GM18519 (cell line): ENCODE results near the gene CNGA2.

Experiments
- ATAC-seq: cut with Tn5 transposase; IDR thresholded peaks from one replicate; pipeline ENCODE4 v1.9.1; 2021; ENCODE audit warnings: mild to moderate bottlenecking, moderate library complexity; ENCODE audit not compliant: unreplicated experiment, low FRiP score

The CNGA2 gene

GRCh38 chrX:151711154-151711553 is 23.4 kb upstream of the CNGA2 start:
- ATAC-seq, result no peak

GRCh38 chrX:151711787-151712186 is 22.8 kb upstream of the CNGA2 start:
- ATAC-seq, result no peak

- ATAC-seq, result no peak
These were observed 22.3 kb upstream of the CNGA2 start for GRCh38 chrX:151712253-151712652.

GRCh38 chrX:151713849-151714248 is 20.7 kb upstream of the CNGA2 start:
- ATAC-seq, result no peak

- ATAC-seq, result no peak
These were observed 20.2 kb upstream of the CNGA2 start for GRCh38 chrX:151714362-151714761.

- no peak for ATAC-seq
These were observed 18.8 kb upstream of the CNGA2 start, which contains the start of gene FATE1 for GRCh38 chrX:151715752-151716151. TSS of gene FATE1 (plus strand) at chrX:151716035. CDS start at chrX:151716120, 85 bp downstream.

GRCh38 chrX:151722241-151722846 is 12.2 kb upstream of the CNGA2 start:
- ATAC-seq, result peak; percentile 72

GRCh38 chrX:151723156-151723760 is 11.3 kb upstream of the CNGA2 start:
- ATAC-seq, result no peak

- no peak for ATAC-seq
These were observed 9.8 kb upstream of the CNGA2 start for GRCh38 chrX:151724563-151725337.

- no peak for ATAC-seq
These were observed 9.3 kb upstream of the CNGA2 start for GRCh38 chrX:151725338-151725614.

GRCh38 chrX:151726751-151727150 is 7.8 kb upstream of the CNGA2 start:
- ATAC-seq, result no peak

GRCh38 chrX:151727346-151727745 is 7.2 kb upstream of the CNGA2 start:
- ATAC-seq, result no peak

- ATAC-seq, result no peak
These were observed 5.4 kb upstream of the CNGA2 start for GRCh38 chrX:151729056-151729725.

GRCh38 chrX:151735219-151735618 is 673 bp downstream of the CNGA2 start:
- ATAC-seq, result no peak

GRCh38 chrX:151736685-151737084 is 2.1 kb downstream of the CNGA2 start:
- ATAC-seq, result no peak

GRCh38 chrX:151737494-151737893 is 2.9 kb downstream of the CNGA2 start:
- no peak for ATAC-seq

- ATAC-seq, result no peak
These were observed 4.2 kb downstream of the CNGA2 start for GRCh38 chrX:151738751-151739150.

- no peak for ATAC-seq
These were observed 7.1 kb downstream of the CNGA2 start for GRCh38 chrX:151741606-151742005.

- no peak for ATAC-seq
These were observed 7.8 kb downstream of the CNGA2 start for GRCh38 chrX:151742311-151742710.

GRCh38 chrX:151743651-151744470 is 9.3 kb downstream of the CNGA2 start:
- ATAC-seq, result no peak

GRCh38 chrX:151745651-151746050 is 11.1 kb downstream of the CNGA2 start:
- ATAC-seq, result no peak
